Measurements from ENCODE around the gene GRIA1. TPM values are rescaled to one million over a fixed set of nuclear protein-coding genes. Genes with fewer than 3 reads are reported as not detected.

GRIA1 gene
- total and polyA plus RNA-seq, 2 of the 13 experiments (the other 11 are each of a cell fraction or from before 2014, with no cell fraction given): not detected

GRCh38 chr5:153613144-153613543 lies 122.7 kb downstream of the GRIA1 start:
- 50% methylated on average over 2 of the region's 2 CpGs for WGBS (ENCODE audit: low lambda C conversion rate)
- Histone ChIP-seq H3K27ac (ENCODE audit: extremely low read length, insufficient read depth, low read length) (no peak overlapping the region), H3K4me1 (ENCODE audit: insufficient read depth, low read length) (0 out of 2 replicates have a peak, but pooled peaks cover 7% of the 10 kb centered on the region), H3K9ac (ENCODE audit: insufficient read depth, low read depth, low read length) (no peak overlapping the region), H3K4me2 (ENCODE audit: low read depth, low read length) (no peak overlapping the region), H3K36me3 (replicated peaks in 1 of 2; ENCODE audit: control insufficient read depth in 1 of 2, insufficient read depth in 2 of 2, low read length in 2 of 2) (no peaks in the 10 kb centered on the region), H3K79me2 (ENCODE audit: insufficient read depth, low read length) (no peaks in the 10 kb centered on the region), H2AFZ (ENCODE audit: low read length) (no peak overlapping the region), H3K27me3 (ENCODE audit: control insufficient read depth in 1 of 2, insufficient read depth in 2 of 2, low read length in 2 of 2) (no peaks in the 10 kb centered on the region), H3K9me3 (ENCODE audit: low read length) (no peaks in the 10 kb centered on the region), H3K4me3 (replicated peaks in 1 of 3; ENCODE audit: insufficient read depth in 1 of 3, low read depth in 2 of 3, low read length in 3 of 3) (no peak overlapping the region), H4K20me1 (ENCODE audit: insufficient read depth, low read length) (no peaks in the 10 kb centered on the region)
- FAIRE-seq: no peak
- no TSS peak for BruUV-seq (replicated peaks)
- in situ Hi-C loops (cut with HindIII; ENCODE audit: extremely low pct_ligation_motif_present, low pct_unique_long_range_greater_than_20kb): no loop called here
- DNase-seq (ENCODE audit: low spot score): no peak
- ATAC-seq: no peak
- no peak for TF ChIP-seq ZNF251 (CRISPR knock-in tag; IDR thresholded peaks at IDR 0.05)
- intact Hi-C loops (cut with micrococcal nuclease; ENCODE audit: unreplicated experiment): no loop called here
- ChIA-PET CTCF (ENCODE audit: low intra/inter-chr PET ratio, low total read pairs) (no interaction called here), POLR2A (no interaction called here)

- no peak overlapping the region for H3K4me3 ChIP-seq (replicated peaks in 1 of 3; ENCODE audit: insufficient read depth in 1 of 3, low read depth in 2 of 3, low read length in 3 of 3)
- no peak overlapping the region for H2AFZ ChIP-seq (ENCODE audit: low read length)
- no TSS peak for BruUV-seq (replicated peaks)
- H3K27ac ChIP-seq (ENCODE audit: extremely low read length, insufficient read depth, low read length): no peak overlapping the region
- ChIA-PET CTCF (ENCODE audit: low intra/inter-chr PET ratio, low total read pairs) (no interaction called here), POLR2A (no interaction called here)
- intact Hi-C loops (cut with micrococcal nuclease; ENCODE audit: unreplicated experiment) (loop anchor here (1.0 kb wide), 1 partner anchor 18 kb away; no protein-coding TSS in a partner anchor), in situ Hi-C loops (cut with HindIII; ENCODE audit: extremely low pct_ligation_motif_present, low pct_unique_long_range_greater_than_20kb) (no loop called here)
- TF ChIP-seq KDM5A (IDR thresholded peaks at IDR 0.05; ENCODE audit: borderline replicate concordance, low read length) (no peak), CSRNP2 (CRISPR knock-in tag; conservative IDR thresholded peaks at IDR 0.05; ENCODE audit: low read depth) (no peak), ELF3 (CRISPR knock-in tag; IDR thresholded peaks at IDR 0.05) (no peak)
- no peak overlapping the region for H3K9ac ChIP-seq (ENCODE audit: insufficient read depth, low read depth, low read length)
- FAIRE-seq (no peak), DNase-seq (ENCODE audit: low spot score) (no peak), ATAC-seq (no peak)
- H3K27me3 ChIP-seq (ENCODE audit: control insufficient read depth in 1 of 2, insufficient read depth in 2 of 2, low read length in 2 of 2): no peaks in the 10 kb centered on the region
- H3K9me3 ChIP-seq (ENCODE audit: low read length): no peaks in the 10 kb centered on the region
- 19% methylated on average over 8 of the region's 8 CpGs for WGBS (ENCODE audit: low lambda C conversion rate)
- H3K36me3 ChIP-seq (replicated peaks in 1 of 2; ENCODE audit: control insufficient read depth in 1 of 2, insufficient read depth in 2 of 2, low read length in 2 of 2): no peaks in the 10 kb centered on the region
- 0 out of 2 replicates have a peak, but pooled peaks cover 7% of the 10 kb centered on the region for H3K4me1 ChIP-seq (ENCODE audit: insufficient read depth, low read length)
- H4K20me1 ChIP-seq (ENCODE audit: insufficient read depth, low read length): no peaks in the 10 kb centered on the region
- H3K79me2 ChIP-seq (ENCODE audit: insufficient read depth, low read length): no peaks in the 10 kb centered on the region
- H3K4me2 ChIP-seq (ENCODE audit: low read depth, low read length): no peak overlapping the region
Measured at GRCh38 chr5:153613672-153614071, 123.2 kb downstream of the GRIA1 start.
